Fibroblast of pulmonary artery (primary cell): ENCODE measurements around the gene PLEKHJ1.

Experiments used
- DNase-seq: peaks from one replicate; pipeline ENCODE4 v3.0.0-alpha.2; 2010; ENCODE audit warnings: low read depth
- H3K4me3 ChIP-seq: replicated peaks from 2 replicates; pipeline ENCODE4 v1.5.1; 2011; ENCODE audit warnings: low read depth, mild to moderate bottlenecking, control low read depth, low read length, moderate library complexity
- CTCF ChIP-seq: IDR thresholded peaks from 2 replicates; pipeline ENCODE4 v1.5.1; 2011; ENCODE audit warnings: mild to moderate bottlenecking, control low read depth, low read length, inconsistent platforms; ENCODE audit errors: missing control alignments

The PLEKHJ1 gene

GRCh38 chr19:2255112-2255845 is 19.1 kb upstream of the PLEKHJ1 start:
- no peak overlapping the region for H3K4me3 ChIP-seq
- TF ChIP-seq CTCF = no peak
- no peak for DNase-seq

- H3K4me3 ChIP-seq = no peak overlapping the region
- TF ChIP-seq CTCF = peak; percentile 64
- DNase-seq = peak; percentile 49
These were observed 18.1 kb upstream of the PLEKHJ1 start for GRCh38 chr19:2254064-2254872.

- H3K4me3 ChIP-seq = no peak overlapping the region
- TF ChIP-seq CTCF = peak; percentile 8
- no peak for DNase-seq
These were observed 17.3 kb upstream of the PLEKHJ1 start for GRCh38 chr19:2253106-2254063.

GRCh38 chr19:2252797-2253105 is 16.6 kb upstream of the PLEKHJ1 start:
- H3K4me3 ChIP-seq = no peak overlapping the region
- TF ChIP-seq CTCF = no peak
- no peak for DNase-seq

DNA sequence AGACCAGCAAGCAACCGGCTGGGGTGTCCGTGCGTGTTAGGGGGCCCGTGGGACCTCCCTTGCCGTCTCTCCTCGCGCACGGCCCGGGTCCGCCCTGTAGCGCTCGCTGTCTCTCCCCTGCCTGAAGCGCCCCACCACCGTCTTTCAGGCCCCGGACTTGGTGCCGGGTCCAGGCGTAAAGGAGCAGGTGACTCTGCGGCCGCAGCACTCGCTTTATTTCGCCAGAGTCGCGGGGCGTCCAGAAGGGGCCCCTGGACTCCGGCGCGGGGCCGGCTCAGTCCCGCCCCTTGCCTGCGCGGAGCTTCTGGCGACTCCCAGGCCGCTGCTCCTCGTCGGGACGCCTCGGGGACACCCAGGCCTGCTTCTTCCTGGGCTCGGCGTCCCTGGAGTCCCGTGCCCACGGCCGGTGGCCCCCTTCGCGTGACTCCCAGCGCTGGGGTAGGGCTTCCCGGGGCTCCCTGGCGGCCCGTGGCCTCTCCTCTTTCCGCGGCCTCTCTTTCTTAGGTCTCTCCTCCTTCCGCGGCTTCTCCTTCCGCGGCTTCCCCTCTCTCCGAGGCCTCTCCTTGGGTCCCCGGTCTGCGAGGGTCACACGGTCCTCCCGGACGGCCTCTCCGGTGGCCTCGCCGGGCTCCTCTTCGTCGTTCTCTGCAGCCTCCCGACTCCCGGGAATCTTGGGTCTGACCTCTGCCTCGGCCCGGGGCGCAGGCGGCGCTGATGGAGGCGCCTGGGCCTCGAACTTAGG is 16.1 kb upstream of the PLEKHJ1 start:
- TF ChIP-seq CTCF = no peak
- no peak overlapping the region for H3K4me3 ChIP-seq
- DNase-seq = no peak
